Liver (tissue), 3 donors: ENCODE measurements around the gene RIMS3.

Experiments used
- ATF3 ChIP-seq: IDR thresholded peaks from 2 replicates; pipeline ENCODE4 v1.6.1; 2016; ENCODE audit warnings: antibody characterized with exemption
- CTCF ChIP-seq: fragments of 150-350 bp; IDR thresholded peaks from 2 replicates; pipeline ENCODE4 v1.5.1; 2017; ENCODE audit warnings: improper control_type of control experiment, low read depth, low read length; ENCODE audit not compliant: missing input control
- EGR1 ChIP-seq, 2 donors: IDR thresholded peaks; 2 replicates each; pipeline ENCODE4 v1.6.1; 2016 to 2018; ENCODE audit warnings: antibody characterized with exemption in 2 of 2, low read depth in 2 of 2
- FOXA2 ChIP-seq: IDR thresholded peaks from 2 replicates; pipeline ENCODE4 v1.6.1; 2016; ENCODE audit warnings: antibody characterized with exemption
- GABPA ChIP-seq, 2 donors: IDR thresholded peaks in 1 of 2; conservative IDR thresholded peaks in 1 of 2; 2 replicates each; pipeline ENCODE4 v1.6.1; 2016; ENCODE audit warnings: antibody characterized with exemption in 2 of 2, mild to moderate bottlenecking in 1 of 2, moderate library complexity in 1 of 2
- HNF4G ChIP-seq: IDR thresholded peaks from 2 replicates; pipeline ENCODE4 v1.6.1; 2016; ENCODE audit warnings: antibody characterized with exemption
- JUND ChIP-seq, 2 donors: IDR thresholded peaks; 2 replicates each; pipeline ENCODE4 v1.6.1; 2016; ENCODE audit warnings: antibody characterized with exemption in 2 of 2
- MAX ChIP-seq: IDR thresholded peaks from 2 replicates; pipeline ENCODE4 v1.6.1; 2016; ENCODE audit warnings: antibody characterized with exemption
- RAD21 ChIP-seq, 2 donors: IDR thresholded peaks; 2 replicates each; pipeline ENCODE4 v1.6.1; 2016; ENCODE audit warnings: antibody characterized with exemption in 2 of 2, mild to moderate bottlenecking in 2 of 2
- RXRA ChIP-seq, 2 donors: IDR thresholded peaks; 2 replicates each; pipeline ENCODE4 v1.6.1; 2017 to 2018; ENCODE audit warnings: antibody characterized with exemption in 2 of 2, mild to moderate bottlenecking in 1 of 2
- SP1 ChIP-seq: IDR thresholded peaks from 2 replicates; pipeline ENCODE4 v1.6.1; 2018; ENCODE audit warnings: antibody characterized with exemption, mild to moderate bottlenecking
- TAF1 ChIP-seq: conservative IDR thresholded peaks from 2 replicates; pipeline ENCODE4 v1.6.1; 2016; ENCODE audit warnings: antibody characterized with exemption, mild to moderate bottlenecking
- YY1 ChIP-seq: IDR thresholded peaks from 2 replicates; pipeline ENCODE4 v1.6.1; 2016; ENCODE audit warnings: antibody characterized with exemption, mild to moderate bottlenecking
- TF ChIP-seq, protein P1 (sequence below): IDR thresholded peaks from 2 replicates; pipeline ENCODE4 v1.6.1; 2016; ENCODE audit warnings: antibody characterized with exemption, mild to moderate bottlenecking
- donor health status: healthy.
- donor health status: healthy.

DNA sequence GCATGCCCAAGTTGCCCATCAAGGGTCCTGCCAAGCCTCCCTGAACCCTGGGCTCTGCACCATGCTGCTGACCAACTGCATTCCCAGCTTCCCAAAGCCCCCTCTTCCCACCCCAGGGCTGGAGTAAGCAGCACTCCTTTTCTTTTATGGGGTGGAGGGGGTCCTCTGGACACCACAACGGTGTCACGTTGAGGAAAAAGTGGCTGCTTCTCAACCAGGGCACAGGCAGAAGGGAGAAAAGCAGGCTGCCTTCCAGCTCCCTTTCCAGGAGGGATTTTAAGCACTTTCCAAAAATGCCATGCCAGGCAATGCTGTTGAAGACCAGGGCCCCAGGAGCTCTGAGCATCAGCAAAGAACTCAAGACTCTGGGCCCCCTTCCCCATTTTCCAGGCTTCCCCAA lies 691 bp downstream of the RIMS3 start:
- no peak for TF ChIP-seq CTCF
- TF ChIP-seq TAF1, result no peak
- TF ChIP-seq GABPA (IDR thresholded peaks at IDR 0.05 in 1 of 2, conservative IDR thresholded peaks at IDR 0.05 in 1 of 2), result no peak
- TF ChIP-seq MAX, result no peak
- no peak for TF ChIP-seq SP1
- TF ChIP-seq FOXA2, result no peak
- no peak for TF ChIP-seq JUND (IDR thresholded peaks at IDR 0.05)
- no peak for TF ChIP-seq RAD21 (IDR thresholded peaks at IDR 0.05)
- no peak for TF ChIP-seq EGR1 (IDR thresholded peaks at IDR 0.05; ENCODE audit: low read depth in 2 of 2)
- TF ChIP-seq, protein P1, sequence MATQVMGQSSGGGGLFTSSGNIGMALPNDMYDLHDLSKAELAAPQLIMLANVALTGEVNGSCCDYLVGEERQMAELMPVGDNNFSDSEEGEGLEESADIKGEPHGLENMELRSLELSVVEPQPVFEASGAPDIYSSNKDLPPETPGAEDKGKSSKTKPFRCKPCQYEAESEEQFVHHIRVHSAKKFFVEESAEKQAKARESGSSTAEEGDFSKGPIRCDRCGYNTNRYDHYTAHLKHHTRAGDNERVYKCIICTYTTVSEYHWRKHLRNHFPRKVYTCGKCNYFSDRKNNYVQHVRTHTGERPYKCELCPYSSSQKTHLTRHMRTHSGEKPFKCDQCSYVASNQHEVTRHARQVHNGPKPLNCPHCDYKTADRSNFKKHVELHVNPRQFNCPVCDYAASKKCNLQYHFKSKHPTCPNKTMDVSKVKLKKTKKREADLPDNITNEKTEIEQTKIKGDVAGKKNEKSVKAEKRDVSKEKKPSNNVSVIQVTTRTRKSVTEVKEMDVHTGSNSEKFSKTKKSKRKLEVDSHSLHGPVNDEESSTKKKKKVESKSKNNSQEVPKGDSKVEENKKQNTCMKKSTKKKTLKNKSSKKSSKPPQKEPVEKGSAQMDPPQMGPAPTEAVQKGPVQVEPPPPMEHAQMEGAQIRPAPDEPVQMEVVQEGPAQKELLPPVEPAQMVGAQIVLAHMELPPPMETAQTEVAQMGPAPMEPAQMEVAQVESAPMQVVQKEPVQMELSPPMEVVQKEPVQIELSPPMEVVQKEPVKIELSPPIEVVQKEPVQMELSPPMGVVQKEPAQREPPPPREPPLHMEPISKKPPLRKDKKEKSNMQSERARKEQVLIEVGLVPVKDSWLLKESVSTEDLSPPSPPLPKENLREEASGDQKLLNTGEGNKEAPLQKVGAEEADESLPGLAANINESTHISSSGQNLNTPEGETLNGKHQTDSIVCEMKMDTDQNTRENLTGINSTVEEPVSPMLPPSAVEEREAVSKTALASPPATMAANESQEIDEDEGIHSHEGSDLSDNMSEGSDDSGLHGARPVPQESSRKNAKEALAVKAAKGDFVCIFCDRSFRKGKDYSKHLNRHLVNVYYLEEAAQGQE, result no peak
- no peak for TF ChIP-seq HNF4G
- TF ChIP-seq YY1, result no peak
- TF ChIP-seq RXRA (IDR thresholded peaks at IDR 0.05), result no peak
- no peak for TF ChIP-seq ATF3
